GM12878 (cell line): ENCODE measurements around the gene PTPRN2. TPM values are rescaled to one million over a fixed set of nuclear protein-coding genes. Genes with fewer than 3 reads are reported as not detected.

Experiments
- ATAC-seq: fragments of 200-7000 bp; cut with Tn5 transposase; 3 replicates; pipeline ENCODE4 v1.9.1; 2020; ENCODE audit warnings: mild to moderate bottlenecking, moderate library complexity
- BruUV-seq: library from RNA; stranded (reverse); fragments of 400-500 nt; replicated peaks from 2 replicates; lab custom pipeline; 2021; lab: Mats Ljungman, UMichigan
- CTCF ChIA-PET: fragments of 300-600 bp; sonication (Branson Sonifier 250); formaldehyde crosslinking; extraction: SDS; loops from one replicate; lab custom pipeline; 2021; ENCODE audit warnings: inconsistent platforms; lab: Yijun Ruan, JAX
- POLR2A ChIA-PET: fragments of 350-600 bp; formaldehyde crosslinking; extraction: SDS; loops from one replicate; lab custom pipeline; 2021; ENCODE audit warnings: inconsistent platforms; lab: Charles Lee
- RAD21 ChIA-PET: fragments of 300-600 bp; sonication (Branson Sonifier 250); formaldehyde crosslinking; loops from one replicate; lab custom pipeline; 2023; ENCODE audit warnings: antibody characterized with exemption; ENCODE audit not compliant: unreplicated experiment; lab: Charles Lee
- SMC1A ChIA-PET: fragments of 300-600 bp; sonication (Branson Sonifier 250); formaldehyde crosslinking; loops from one replicate; lab custom pipeline; 2023; ENCODE audit not compliant: unreplicated experiment, uncharacterized antibody; lab: Charles Lee
- DNase-seq: peaks from one replicate; pipeline ENCODE4 v3.0.0-alpha.2; 2011; ENCODE audit warnings: low read depth, low spot score
- FAIRE-seq: peaks from 3 replicates; lab custom pipeline; 2011; peaks lifted over from hg19 to GRCh38; lab: Jason Lieb, UNC
- H2AFZ ChIP-seq: 2 replicates; pipeline ENCODE4 v1.6.0; 2011; ENCODE audit warnings: low read depth, low read length, control low read depth; ENCODE audit not compliant: control insufficient read depth
- H3K27ac ChIP-seq: 2 replicates; pipeline ENCODE4 v1.5.1; 2011; ENCODE audit warnings: control low read depth; ENCODE audit not compliant: control insufficient read depth, insufficient read depth
- H3K27me3 ChIP-seq, 2 experiments: replicated peaks in 1 of 2; 2 replicates each; pipeline versions ENCODE4 v1.6.0 to v1.6.1; 2011; ENCODE audit warnings: low read length in 1 of 2; ENCODE audit not compliant: control insufficient read depth in 2 of 2, insufficient read depth in 2 of 2
- H3K36me3 ChIP-seq, 2 experiments: 2 replicates each; pipeline ENCODE4 v1.5.1; 2011; ENCODE audit warnings: low read length in 1 of 2; ENCODE audit not compliant: control insufficient read depth in 2 of 2, insufficient read depth in 2 of 2
- H3K4me1 ChIP-seq: 2 replicates; pipeline ENCODE4 v1.6.1; 2011; ENCODE audit warnings: mild to moderate bottlenecking, low read length, moderate library complexity, mixed read lengths; ENCODE audit not compliant: control insufficient read depth, insufficient read depth
- H3K4me2 ChIP-seq: 2 replicates; pipeline ENCODE4 v1.6.0; 2011; ENCODE audit warnings: control low read depth; ENCODE audit not compliant: control insufficient read depth, insufficient read depth
- H3K4me3 ChIP-seq: fragments of 200-600 bp; sonication (generic); 2 replicates; pipeline ENCODE4 v1.5.1; 2016
- H3K79me2 ChIP-seq: 2 replicates; pipeline ENCODE4 v1.6.0; 2011; ENCODE audit warnings: low read length; ENCODE audit not compliant: control insufficient read depth, insufficient read depth
- H3K9ac ChIP-seq: 2 replicates; pipeline ENCODE4 v1.8.0; 2011; ENCODE audit warnings: low read length, control low read depth, mixed read lengths; ENCODE audit not compliant: control insufficient read depth, insufficient read depth
- H3K9me3 ChIP-seq: replicated peaks from 3 replicates; pipeline ENCODE4 v1.5.1; 2011; ENCODE audit warnings: mild to moderate bottlenecking, low read length; ENCODE audit not compliant: control insufficient read depth, insufficient read depth
- H4K20me1 ChIP-seq: 2 replicates; pipeline ENCODE4 v1.6.0; 2011; ENCODE audit not compliant: control insufficient read depth, insufficient read depth
- BCLAF1 ChIP-seq: fragments of 450-650 bp; IDR thresholded peaks from 2 replicates; pipeline ENCODE4 v1.6.1; 2017; ENCODE audit warnings: antibody characterized with exemption, mild to moderate bottlenecking, moderate library complexity
- CBX3 ChIP-seq: fragments of 200-600 bp; sonication (generic); IDR thresholded peaks from 2 replicates; pipeline ENCODE4 v1.6.1; 2016; ENCODE audit warnings: low read depth, borderline replicate concordance
- CHD1 ChIP-seq: IDR thresholded peaks from 2 replicates; pipeline ENCODE4 v1.6.1; 2012; ENCODE audit warnings: low read depth, low read length, improper control_type of control experiment
- CHD2 ChIP-seq: IDR thresholded peaks from 2 replicates; pipeline ENCODE4 v1.6.1; 2011; ENCODE audit warnings: low read depth, low read length, improper control_type of control experiment, borderline replicate concordance
- CREB1 ChIP-seq: IDR thresholded peaks from 2 replicates; pipeline ENCODE4 v1.6.1; 2012; ENCODE audit warnings: low read depth, mild to moderate bottlenecking, inconsistent platforms
- HCFC1 ChIP-seq: fragments of 150-350 bp; IDR thresholded peaks from 2 replicates; pipeline ENCODE4 v1.6.1; 2014; ENCODE audit warnings: low read length
- HSF1 ChIP-seq: fragments of 150-350 bp; IDR thresholded peaks from 2 replicates; pipeline ENCODE4 v1.6.1; 2014; ENCODE audit warnings: mild to moderate bottlenecking, low read depth, low read length
- JUND ChIP-seq: IDR thresholded peaks from 2 replicates; pipeline ENCODE4 v1.6.1; 2012; ENCODE audit warnings: low read depth, mild to moderate bottlenecking, low read length, improper control_type of control experiment, moderate library complexity
- KDM1A ChIP-seq: fragments of 200-600 bp; sonication (generic); IDR thresholded peaks from 2 replicates; pipeline ENCODE4 v1.6.1; 2016; ENCODE audit warnings: borderline replicate concordance
- MLLT1 ChIP-seq: fragments of 450-650 bp; IDR thresholded peaks from 2 replicates; pipeline ENCODE4 v1.6.1; 2016; ENCODE audit warnings: mild to moderate bottlenecking
- NBN ChIP-seq: fragments of 450-650 bp; IDR thresholded peaks from 2 replicates; pipeline ENCODE4 v1.6.1; 2016
- NFIC ChIP-seq: IDR thresholded peaks from 2 replicates; pipeline ENCODE4 v1.6.1; 2012; ENCODE audit warnings: low read depth, mild to moderate bottlenecking, inconsistent platforms, low read length, moderate library complexity
- NFYA ChIP-seq: IDR thresholded peaks from 2 replicates; pipeline ENCODE4 v1.6.1; 2011; ENCODE audit warnings: low read depth, mild to moderate bottlenecking, low read length, improper control_type of control experiment, borderline replicate concordance
- SIN3A ChIP-seq: IDR thresholded peaks from 2 replicates; pipeline ENCODE4 v1.6.1; 2012; ENCODE audit warnings: low read depth, low read length, improper control_type of control experiment
- SMAD5 ChIP-seq: IDR thresholded peaks from 2 replicates; pipeline ENCODE4 v1.6.1; 2016; ENCODE audit warnings: antibody characterized with exemption, low read depth
- SPI1 ChIP-seq: IDR thresholded peaks from 2 replicates; pipeline ENCODE4 v1.6.1; 2011; ENCODE audit warnings: low read depth, mild to moderate bottlenecking, low read length, moderate library complexity, borderline replicate concordance; ENCODE audit not compliant: insufficient read depth
- SREBF1 ChIP-seq: IDR thresholded peaks from 2 replicates; pipeline ENCODE4 v1.6.1; 2012; ENCODE audit warnings: mild to moderate bottlenecking, low read length
- WGBS: methylation state at CpG from one replicate; pipeline ENCODE4 v1.1.6; 2016; ENCODE audit warnings: low lambda C conversion rate; ENCODE audit not compliant: insufficient replicate concordance, insufficient coverage; ENCODE audit errors: missing lambda C conversion rate; 5-methylcytosine and 5-hydroxymethylcytosine counted together
- in situ Hi-C: fragments of 300-500 bp; cut with MboI; formaldehyde crosslinking; loops from 9 replicates; pipeline ENCODE4 v1.14.3; 2018; ENCODE audit warnings: mixed read lengths
- intact Hi-C: fragments of 100-400 bp; cut with micrococcal nuclease; formaldehyde crosslinking; loops from one replicate; pipeline ENCODE4 v1.14.2; 2022; ENCODE audit not compliant: unreplicated experiment
- polyA plus RNA-seq, 11 experiments: library from polyadenylated mRNA; depleted of rRNA in 4 of 11; unstranded in 6 of 11; stranded (reverse) in 5 of 11; fragments of >200 nt; fragmentation: Nextera tagmentation in 4 of 11; fragmentation: Illumina TruSeq in 1 of 11; extraction: Ambion mirVana in 4 of 11; extraction: Trizol in 1 of 11; gene quantifications; 1 replicate in 1 of 11; 2 replicates in 10 of 11; pipeline versions ENCODE4 v1.2.1 to v1.2.3, GENCODE V29; 2011 to 2016; ENCODE audit warnings: inconsistent platforms in 2 of 11, missing spikeins in 2 of 11, low read depth in 1 of 11
- total RNA-seq, 4 experiments: library from RNA; depleted of rRNA in 3 of 4; stranded (reverse); fragments of >200 nt in 3 of 4; fragmentation: Illumina TruSeq in 1 of 4; extraction: Trizol in 1 of 4; gene quantifications; 2 replicates each; pipeline versions ENCODE4 v1.2.1 to v1.2.3, GENCODE V29; 2013 to 2021

Gene PTPRN2
- total and polyA plus RNA-seq, 10 of the 15 experiments (the other 5 are each of a cell fraction or from before 2014, with no cell fraction given) = 5.4 TPM; not detected in 9

GRCh38 chr7:157548691-157549303, 1038.8 kb downstream of the PTPRN2 start:
- H3K4me1 ChIP-seq = no peaks in the 10 kb centered on the region
- ChIA-PET CTCF (no interaction called here), SMC1A (interaction anchor here (0.6 kb wide), 1 partner anchor 42 kb away, joined by 3 read pairs; no protein-coding TSS in a partner anchor), POLR2A (no interaction called here), RAD21 (no interaction called here)
- intact Hi-C loops (no loop called here), in situ Hi-C loops (no loop called here)
- BruUV-seq = no TSS peak
- H3K36me3 ChIP-seq = no peaks in the 10 kb centered on the region
- no peak overlapping the region for H2AFZ ChIP-seq
- H3K9ac ChIP-seq = no peak overlapping the region
- no peak overlapping the region for H3K27ac ChIP-seq
- H3K4me2 ChIP-seq = no peak overlapping the region
- H3K9me3 ChIP-seq = no peaks in the 10 kb centered on the region; the same call in 1 of the 3 replicates
- H3K79me2 ChIP-seq = no peaks in the 10 kb centered on the region
- H3K27me3 ChIP-seq = no peaks in the 10 kb centered on the region
- no peak for DNase-seq
- no peaks in the 10 kb centered on the region for H4K20me1 ChIP-seq
- FAIRE-seq = no peak
- 63% methylated on average over 24 of the region's 24 CpGs for WGBS
- no peak overlapping the region for H3K4me3 ChIP-seq
- ATAC-seq = no peak
- TF ChIP-seq SMAD5 = no peak
- no peak for TF ChIP-seq JUND
- TF ChIP-seq CREB1 = no peak
- TF ChIP-seq CHD2 = no peak
- no peak for TF ChIP-seq NBN
- TF ChIP-seq CBX3 = no peak
- TF ChIP-seq CHD1 = no peak
- TF ChIP-seq HSF1 = no peak
- no peak for TF ChIP-seq KDM1A
- no peak for TF ChIP-seq HCFC1
- TF ChIP-seq NFYA = no peak
- TF ChIP-seq SPI1 = no peak
- TF ChIP-seq BCLAF1 = no peak
- TF ChIP-seq MLLT1 = no peak
- TF ChIP-seq NFIC = no peak
- no peak for TF ChIP-seq SIN3A
- no peak for TF ChIP-seq SREBF1
